Measurements from ENCODE around the gene GNAL. TPM values are rescaled to one million over a fixed set of nuclear protein-coding genes. Genes with fewer than 3 reads are reported as not detected.

Gene GNAL
- total RNA-seq, 1 experiment from 2014 or later: 17.3 TPM

DNA sequence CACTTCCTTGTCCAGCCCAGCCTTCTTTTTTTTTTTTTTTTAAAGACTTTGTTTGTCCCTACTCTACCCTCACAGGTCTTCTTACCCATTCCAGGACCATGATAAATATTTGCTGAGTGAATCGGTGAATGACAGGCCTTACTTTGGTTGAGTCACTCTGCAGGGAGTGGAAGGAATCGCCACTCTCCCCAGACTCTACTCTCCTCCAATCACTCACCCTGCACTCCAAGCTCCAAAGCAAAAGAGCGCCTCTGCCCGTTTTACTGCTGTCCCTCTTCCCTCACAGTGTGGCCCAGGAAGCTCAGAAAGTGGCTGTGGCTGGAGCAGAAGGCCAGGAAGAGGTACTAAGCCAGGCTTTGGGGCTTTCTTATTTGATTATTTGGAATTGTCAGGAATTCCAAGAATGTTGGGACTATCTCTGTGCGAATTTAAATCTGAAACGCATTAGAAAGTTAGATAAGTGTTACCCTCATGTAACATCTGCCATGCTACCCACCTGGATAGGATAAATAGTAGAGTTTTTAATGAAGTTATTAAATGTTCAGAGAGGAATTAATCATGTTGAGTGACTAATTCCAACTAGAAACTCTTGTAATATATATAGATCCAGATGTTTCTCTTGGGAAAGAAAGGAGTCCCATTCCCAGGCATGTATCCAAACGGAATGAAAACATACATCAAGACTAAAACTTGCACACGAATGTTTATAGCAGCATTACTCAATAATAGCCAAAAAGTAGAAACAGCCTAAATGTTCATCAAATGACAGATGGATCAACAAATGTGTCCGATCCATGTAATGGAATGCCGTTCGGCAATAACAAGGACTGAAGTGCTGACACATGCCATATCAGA, 119.2 kb downstream of the GNAL start:
- DNase-seq (ENCODE audit: low spot score): no peak

DNA sequence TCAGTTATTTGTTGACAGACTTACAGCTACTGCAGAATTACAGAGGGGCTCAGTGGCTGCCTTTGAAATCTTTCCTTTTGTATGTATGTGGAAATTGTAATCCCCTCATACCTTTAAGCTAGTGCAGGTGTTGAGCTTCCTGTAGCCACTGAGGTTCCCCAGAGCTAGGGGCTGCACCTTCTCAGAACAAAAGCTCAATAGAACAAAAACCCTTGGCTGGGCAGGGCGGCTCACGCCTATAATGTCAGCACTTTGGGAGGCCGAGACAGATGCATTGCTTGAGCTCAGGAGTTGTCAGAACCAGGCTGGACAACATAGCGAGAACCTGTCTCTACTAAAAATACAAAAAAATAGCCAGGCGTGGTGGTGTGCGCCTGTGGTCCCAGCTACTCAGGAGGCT, 120.8 kb downstream of the GNAL start:
- DNase-seq (ENCODE audit: low spot score): no peak

- DNase-seq (ENCODE audit: low spot score): no peak
Measured at GRCh38 chr18:11810379-11810778, 121.3 kb downstream of the GNAL start.

- DNase-seq (ENCODE audit: low spot score): no peak
Measured at GRCh38 chr18:11811009-11811408, 121.9 kb downstream of the GNAL start.

- DNase-seq (ENCODE audit: low spot score): no peak
Measured at GRCh38 chr18:11817229-11817628, 128.2 kb downstream of the GNAL start.

DNA sequence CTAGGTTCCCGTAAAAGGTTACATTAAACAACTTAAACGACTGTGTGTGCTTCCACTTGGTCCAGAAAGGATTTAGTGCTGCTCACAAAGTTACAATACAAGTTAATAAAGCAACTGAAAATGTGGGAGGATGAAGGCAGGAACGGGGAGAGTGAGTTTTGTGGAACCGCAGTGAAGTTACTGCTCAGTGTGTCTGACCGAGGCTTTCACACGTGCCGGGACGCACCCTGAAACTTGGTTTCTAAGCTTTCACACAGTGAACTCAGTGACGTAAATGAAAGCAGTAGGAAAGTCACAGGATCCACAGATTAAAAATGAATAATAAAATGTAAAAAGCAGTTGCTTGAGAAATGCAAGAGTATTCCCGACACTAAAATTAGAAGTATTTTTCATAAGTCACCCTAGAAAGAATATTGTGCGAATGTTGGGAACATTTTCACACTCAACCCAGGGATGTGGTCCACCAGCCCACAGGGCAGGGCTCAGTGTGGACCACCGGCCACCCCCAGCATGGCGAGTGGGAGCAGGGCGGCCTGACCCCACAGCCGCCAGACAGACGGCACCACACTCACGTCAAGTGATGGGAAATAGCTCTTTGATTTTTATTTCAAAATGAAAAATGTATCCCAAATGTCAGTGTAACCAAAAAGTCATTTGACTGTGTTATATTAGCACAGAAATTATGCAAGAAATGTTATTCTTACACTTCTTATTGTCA, 129.6 kb downstream of the GNAL start:
- DNase-seq (ENCODE audit: low spot score): no peak

DNA sequence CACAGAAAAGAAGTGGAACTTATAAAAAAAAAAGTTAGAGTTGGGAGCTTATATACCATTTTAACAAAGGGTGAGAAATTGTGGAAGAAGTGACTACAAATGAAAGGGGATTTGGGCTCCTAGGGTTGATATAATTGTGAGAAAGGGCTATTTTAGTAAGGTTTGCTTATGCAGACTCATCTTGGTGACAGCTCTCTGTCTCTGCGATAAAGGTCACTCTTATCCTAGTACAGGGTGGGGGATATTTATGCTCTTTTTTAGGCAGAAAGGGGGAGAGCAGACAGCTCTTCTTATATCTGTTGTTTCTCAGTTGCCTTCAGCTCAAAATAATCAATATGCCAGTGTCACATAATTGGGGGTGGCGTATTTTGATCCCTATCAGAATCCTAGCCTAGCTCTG, 130.9 kb downstream of the GNAL start:
- DNase-seq (ENCODE audit: low spot score): no peak

GRCh38 chr18:11820697-11821096, 131.6 kb downstream of the GNAL start:
- no peak for DNase-seq (ENCODE audit: low spot score)

DNA sequence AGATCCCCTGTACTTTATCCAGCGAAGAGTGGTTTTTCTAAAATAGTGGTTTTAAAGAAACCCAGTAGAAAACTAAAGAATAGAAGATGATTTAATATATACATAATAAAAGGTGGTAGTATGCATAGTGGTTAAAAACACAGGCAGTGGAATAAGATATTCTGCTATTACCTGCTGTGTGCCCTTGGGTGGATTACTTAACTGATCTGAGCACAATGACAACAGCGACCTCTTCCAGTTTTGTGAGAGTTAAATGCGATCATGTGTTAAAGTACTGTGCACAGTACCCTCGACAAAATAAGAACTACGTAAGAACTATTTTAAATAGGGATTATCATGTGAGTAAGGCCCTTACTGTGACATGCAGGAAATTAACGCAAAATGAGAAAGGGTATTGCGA, 132.1 kb downstream of the GNAL start:
- DNase-seq (ENCODE audit: low spot score): no peak

DNA sequence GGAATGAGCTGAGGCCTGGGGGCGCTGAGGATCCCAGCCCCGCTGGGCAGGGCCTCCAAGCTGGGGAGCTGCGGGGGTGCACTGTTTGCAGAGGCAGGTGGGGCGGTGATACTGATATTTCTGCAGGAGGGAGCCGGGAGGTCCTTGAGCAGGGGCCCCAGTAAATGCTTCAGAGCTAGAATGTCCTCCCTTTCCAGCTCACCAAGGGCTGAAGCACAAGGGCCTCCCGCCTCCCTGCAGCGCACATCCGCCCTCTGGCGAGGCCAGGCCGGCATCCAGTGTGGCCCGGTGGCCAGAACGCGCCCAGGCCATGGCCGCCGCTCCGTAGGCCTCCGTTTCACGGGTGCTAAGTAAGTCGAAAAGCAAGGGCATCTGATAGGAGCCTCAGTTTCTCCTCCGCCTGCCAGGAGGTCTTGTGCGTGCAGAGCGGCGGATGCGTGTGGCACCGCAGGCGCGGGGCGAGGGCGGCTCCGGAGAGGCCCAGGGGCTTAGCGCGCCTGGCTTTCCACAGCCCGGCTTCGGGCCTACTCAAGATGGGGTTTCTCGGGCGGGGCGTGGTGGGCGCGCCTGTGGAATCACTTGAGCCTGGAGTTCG, 132.7 kb downstream of the GNAL start:
- DNase-seq (ENCODE audit: low spot score): no peak

- no peak for DNase-seq (ENCODE audit: low spot score)
Measured at GRCh38 chr18:11823545-11823944, 134.5 kb downstream of the GNAL start.

DNA sequence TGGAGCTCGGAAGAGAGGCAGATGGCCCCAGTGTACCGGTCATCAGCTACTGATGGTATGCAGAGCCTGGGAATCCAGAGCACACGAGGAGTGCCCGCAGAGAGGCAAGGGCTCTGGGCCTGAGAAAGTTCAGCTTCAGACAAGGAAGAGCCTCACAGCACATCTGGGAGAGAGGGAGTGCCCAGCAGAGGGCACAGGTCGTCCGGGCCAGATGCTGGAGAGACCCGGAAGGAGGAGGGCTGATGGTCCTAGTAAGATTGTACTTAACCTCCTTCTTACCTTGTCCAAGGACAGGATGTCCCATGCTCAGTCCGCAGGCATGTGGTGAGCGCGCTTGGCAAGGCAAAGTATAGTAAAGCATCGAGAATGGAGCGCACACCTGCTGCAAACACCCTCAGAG, 137.8 kb downstream of the GNAL start:
- DNase-seq (ENCODE audit: low spot score): no peak

GRCh38 chr18:11828786-11829432, 139.8 kb downstream of the GNAL start:
- no peak for DNase-seq (ENCODE audit: low spot score)

DNA sequence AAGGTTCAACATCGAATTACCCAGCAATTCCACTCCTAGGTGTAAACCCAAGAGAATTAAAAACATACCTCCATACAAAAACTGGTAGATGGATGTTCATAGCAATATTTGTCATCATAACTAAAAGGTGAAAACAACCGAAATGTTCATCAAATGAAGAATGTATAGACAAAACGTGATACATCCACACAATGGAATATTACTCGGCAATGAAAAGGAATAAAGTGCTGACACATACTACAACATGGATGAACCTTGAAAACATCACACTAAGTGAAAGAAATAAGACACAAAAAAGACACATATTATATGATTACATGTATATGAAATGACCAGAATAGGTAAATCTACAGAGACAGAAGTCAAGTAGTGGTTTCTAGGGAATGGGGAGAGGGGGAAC, 141.5 kb downstream of the GNAL start:
- DNase-seq (ENCODE audit: low spot score): no peak

DNA sequence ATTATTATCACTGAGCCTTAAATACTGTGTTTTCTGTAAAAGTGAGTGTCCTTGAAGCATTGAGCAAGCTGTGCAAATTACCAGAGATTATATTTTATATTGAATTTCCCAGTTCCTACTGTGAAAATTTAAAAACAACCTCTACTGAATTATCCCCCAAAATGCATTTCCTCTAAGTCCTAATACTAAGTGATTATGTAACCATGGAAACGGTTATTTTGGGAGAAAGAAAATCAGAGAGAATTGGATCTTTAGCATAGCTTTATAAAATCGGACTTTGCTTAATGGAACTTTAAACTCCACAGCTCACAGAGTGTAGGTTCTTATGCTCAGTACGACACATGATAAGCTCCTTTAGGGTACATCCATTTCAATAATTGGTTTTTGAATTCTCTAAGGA, 142.9 kb downstream of the GNAL start:
- no peak for DNase-seq (ENCODE audit: low spot score)

- no peak for DNase-seq (ENCODE audit: low spot score)
Measured at GRCh38 chr18:11834772-11835171, 145.7 kb downstream of the GNAL start.

DNA sequence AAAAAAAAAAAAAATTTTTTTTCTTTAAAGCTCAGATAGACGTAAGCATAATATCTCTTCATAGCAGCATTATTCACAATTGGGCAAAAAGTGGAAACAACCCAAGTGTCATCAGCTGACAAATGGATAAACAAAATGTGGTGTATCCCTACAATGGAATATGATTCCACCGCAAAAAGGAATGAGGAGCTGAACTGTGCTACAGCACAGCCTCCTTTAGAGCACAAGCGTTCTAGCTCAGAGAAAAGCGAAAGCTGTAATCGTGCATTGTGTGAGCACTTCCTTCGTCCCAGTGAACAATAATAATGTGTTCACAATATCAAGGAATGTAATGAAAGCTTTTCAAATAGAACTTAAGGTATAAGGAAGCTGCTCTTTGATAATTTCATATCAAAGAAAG, 150.5 kb downstream of the GNAL start:
- DNase-seq (ENCODE audit: low spot score): no peak

GRCh38 chr18:11840493-11840892, 151.4 kb downstream of the GNAL start:
- DNase-seq (ENCODE audit: low spot score): no peak

GRCh38 chr18:11842562-11842961, 153.5 kb downstream of the GNAL start:
- no peak for DNase-seq (ENCODE audit: low spot score)

- DNase-seq (ENCODE audit: low spot score): no peak
Measured at GRCh38 chr18:11844436-11844835, 155.4 kb downstream of the GNAL start.

GRCh38 chr18:11845654-11846053, 156.6 kb downstream of the GNAL start:
- DNase-seq (ENCODE audit: low spot score): no peak

DNA sequence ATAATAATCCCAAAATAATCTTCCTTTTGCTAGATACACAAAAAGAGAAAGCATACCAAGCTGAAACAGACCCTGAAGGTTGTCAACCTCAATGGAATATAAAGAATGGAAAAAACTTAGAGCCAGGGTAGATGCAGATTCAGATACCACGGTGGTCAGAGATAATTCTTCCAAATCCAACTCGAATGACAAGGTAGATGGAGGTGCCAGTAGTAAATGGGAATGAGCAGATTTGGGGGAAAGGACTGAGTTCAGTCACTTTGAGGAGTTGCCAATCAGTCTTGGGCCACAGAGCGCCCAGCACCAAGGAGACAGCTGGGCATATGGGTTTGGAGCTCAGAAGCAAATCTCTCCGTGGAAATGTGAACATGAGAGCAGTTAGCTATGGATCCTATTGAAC, 158.7 kb downstream of the GNAL start:
- DNase-seq (ENCODE audit: low spot score): no peak
